SK-N-SH (cell line): ENCODE data around the gene CREB5. TPM values are rescaled to one million over a fixed set of nuclear protein-coding genes. Genes with fewer than 3 reads are reported as not detected.

Source experiments
- CTCF ChIA-PET: fragments of 300-600, 350-600 bp; formaldehyde crosslinking; extraction: SDS; loops from one replicate; lab custom pipeline; 2021; lab: Yijun Ruan, JAX
- POLR2A ChIA-PET: fragments of 350-600 bp; sonication (Branson Sonifier 250); formaldehyde crosslinking; extraction: SDS; loops from one replicate; lab custom pipeline; 2020; ENCODE audit warnings: antibody characterized with exemption, inconsistent platforms; lab: Yijun Ruan, JAX
- DNase-seq: peaks from one replicate; pipeline ENCODE4 v3.0.0; 2012
- H2AFZ ChIP-seq: fragments of 200-600 bp; sonication (generic); 2 replicates; pipeline ENCODE4 v1.8.1; 2016; ENCODE audit warnings: antibody characterized with exemption, mild to moderate bottlenecking, low read depth
- H3F3A ChIP-seq: fragments of 200-600 bp; sonication (generic); replicated peaks from 2 replicates; pipeline ENCODE3; 2016; ENCODE audit warnings: antibody characterized with exemption, mild to moderate bottlenecking; ENCODE audit not compliant: insufficient read depth
- H3K27ac ChIP-seq, 2 experiments: fragments of 200-500 bp in 1 of 2; fragments of 200-600 bp in 1 of 2; sonication (Bioruptor generic) in 1 of 2; sonication (generic), shearing (Covaris generic) in 1 of 2; 2 replicates each; pipeline versions ENCODE4 v1.5.1 to v1.6.1; 2014 to 2016; ENCODE audit warnings: low read depth in 2 of 2, inconsistent platforms in 1 of 2, low read length in 1 of 2, mild to moderate bottlenecking in 1 of 2, mixed read lengths in 1 of 2
- H3K27me3 ChIP-seq: fragments of 200-600 bp; sonication (generic), shearing (Covaris generic); 2 replicates; pipeline ENCODE4 v1.6.1; 2016; ENCODE audit warnings: mixed run types; ENCODE audit not compliant: insufficient read depth
- H3K36me3 ChIP-seq, 2 experiments: fragments of 200-500 bp in 1 of 2; fragments of 200-600 bp in 1 of 2; sonication (Bioruptor generic) in 1 of 2; sonication (generic) in 1 of 2; replicated peaks in 1 of 2; 2 replicates each; pipeline versions ENCODE3 to v1.5.1; 2014 to 2016; ENCODE audit warnings: low read length in 1 of 2, mild to moderate bottlenecking in 1 of 2; ENCODE audit not compliant: insufficient read depth in 2 of 2, control insufficient read depth in 1 of 2
- H3K4me1 ChIP-seq, 2 experiments: fragments of 200-500 bp in 1 of 2; fragments of 200-600 bp in 1 of 2; sonication (Bioruptor generic) in 1 of 2; sonication (generic), shearing (Covaris generic) in 1 of 2; 2 replicates each; pipeline versions ENCODE4 v1.5.1 to v1.6.1; 2014 to 2016; ENCODE audit warnings: low read depth in 1 of 2, low read length in 1 of 2, mixed run types in 1 of 2; ENCODE audit not compliant: insufficient read depth in 2 of 2, control insufficient read depth in 1 of 2
- H3K4me2 ChIP-seq: fragments of 200-600 bp; sonication (generic), shearing (Covaris generic); 2 replicates; pipeline ENCODE4 v1.6.1; 2017; ENCODE audit warnings: mixed run types
- H3K4me3 ChIP-seq, 2 experiments: fragments of 200-500 bp in 1 of 2; fragments of 200-600 bp in 1 of 2; sonication (Bioruptor generic) in 1 of 2; sonication (generic), shearing (Covaris generic) in 1 of 2; 2 replicates each; pipeline versions ENCODE4 v1.5.1 to v1.8.1; 2014 to 2016; ENCODE audit warnings: low read depth in 2 of 2, inconsistent platforms in 1 of 2, low read length in 1 of 2, mild to moderate bottlenecking in 1 of 2, mixed read lengths in 1 of 2, moderate library complexity in 1 of 2
- H3K79me2 ChIP-seq: fragments of 200-600 bp; sonication (generic); 2 replicates; pipeline ENCODE4 v1.8.1; 2017; ENCODE audit warnings: mild to moderate bottlenecking; ENCODE audit not compliant: insufficient read depth
- H3K9ac ChIP-seq: fragments of 200-600 bp; sonication (generic); 2 replicates; pipeline ENCODE4 v1.6.1; 2017; ENCODE audit warnings: mixed run types
- H3K9me2 ChIP-seq: fragments of 200-600 bp; sonication (generic); 2 replicates; pipeline ENCODE4 v1.6.1; 2017; ENCODE audit warnings: mixed run types
- H3K9me3 ChIP-seq: fragments of 200-600 bp; sonication (generic); 2 replicates; pipeline ENCODE4 v1.6.1; 2017; ENCODE audit warnings: mixed run types, mild to moderate bottlenecking, moderate library complexity
- H4K20me1 ChIP-seq: fragments of 200-600 bp; sonication (generic); 2 replicates; pipeline ENCODE4 v1.6.1; 2017; ENCODE audit warnings: mild to moderate bottlenecking, mixed run types; ENCODE audit not compliant: insufficient read depth
- CHD2 ChIP-seq: fragments of 150-350 bp; IDR thresholded peaks from 2 replicates; pipeline ENCODE4 v1.6.1; 2018; ENCODE audit warnings: low read length; ENCODE audit not compliant: partially characterized antibody
- EP300 ChIP-seq, 2 experiments: IDR thresholded peaks; 2 replicates each; pipeline versions ENCODE4 v1.4.0 to v1.6.1; 2012; ENCODE audit warnings: borderline replicate concordance in 1 of 2, low read depth in 1 of 2, low read length in 1 of 2
- FOSL2 ChIP-seq: IDR thresholded peaks from 2 replicates; pipeline ENCODE4 v1.4.0; 2012; ENCODE audit warnings: low read depth, mild to moderate bottlenecking, moderate library complexity, borderline replicate concordance
- FOXJ3 ChIP-seq: sonication (generic); formaldehyde crosslinking; IDR thresholded peaks from 2 replicates; pipeline ENCODE4 v1.5.1; 2020; ENCODE audit warnings: mild to moderate bottlenecking, missing genetic modification reagents
- GABPA ChIP-seq: IDR thresholded peaks from 2 replicates; pipeline ENCODE4 v1.4.0; 2012; ENCODE audit warnings: low read depth, mild to moderate bottlenecking
- GATA2 ChIP-seq: sonication (generic); formaldehyde crosslinking; IDR thresholded peaks from 2 replicates; pipeline ENCODE4 v1.5.0; 2020; ENCODE audit warnings: mild to moderate bottlenecking, missing genetic modification reagents
- JUND ChIP-seq: IDR thresholded peaks from 2 replicates; pipeline ENCODE4 v1.4.0; 2012
- MEF2A ChIP-seq: IDR thresholded peaks from 2 replicates; pipeline ENCODE4 v1.4.0; 2012; ENCODE audit warnings: low read depth, borderline replicate concordance
- MXI1 ChIP-seq: IDR thresholded peaks from 2 replicates; pipeline ENCODE4 v1.6.1; 2012; ENCODE audit warnings: mild to moderate bottlenecking, low read depth, low read length, improper control_type of control experiment
- RAD21 ChIP-seq: IDR thresholded peaks from 2 replicates; pipeline ENCODE4 v1.6.1; 2012; ENCODE audit warnings: mild to moderate bottlenecking, low read length
- RCOR1 ChIP-seq: fragments of 150-350 bp; IDR thresholded peaks from 2 replicates; pipeline ENCODE4 v1.6.1; 2017; ENCODE audit warnings: antibody characterized with exemption, low read length
- RXRA ChIP-seq: IDR thresholded peaks from 2 replicates; pipeline ENCODE4 v1.4.0; 2012; ENCODE audit warnings: low read depth, mild to moderate bottlenecking, borderline replicate concordance
- TAF1 ChIP-seq: IDR thresholded peaks from 2 replicates; pipeline ENCODE4 v1.6.1; 2012; ENCODE audit warnings: low read depth, mild to moderate bottlenecking, low read length, moderate library complexity, borderline replicate concordance
- WGBS: methylation state at CpG from one replicate; pipeline ENCODE4 v1.1.6; 2017; ENCODE audit warnings: low lambda C conversion rate; 5-methylcytosine and 5-hydroxymethylcytosine counted together
- polyA plus RNA-seq, 3 experiments: library from polyadenylated mRNA; depleted of rRNA; stranded (reverse); fragments of >200 nt; gene quantifications; 2 replicates each; pipeline ENCODE4 v1.2.3, GENCODE V29; 2012
- TF ChIP-seq, protein P1 (sequence below): IDR thresholded peaks from 2 replicates; pipeline ENCODE4 v1.4.0; 2012; ENCODE audit warnings: low read depth, borderline replicate concordance
- TF ChIP-seq, protein P2 (sequence below): fragments of 150-350 bp; IDR thresholded peaks from 2 replicates; pipeline ENCODE4 v1.6.1; 2017; ENCODE audit warnings: antibody characterized with exemption, low read length, low read depth, borderline replicate concordance
- TF ChIP-seq, protein P3 (sequence below): IDR thresholded peaks from 2 replicates; pipeline ENCODE4 v1.4.0; 2012; ENCODE audit warnings: low read depth, borderline replicate concordance
- TF ChIP-seq, protein P4 (sequence below): IDR thresholded peaks from 2 replicates; pipeline ENCODE4 v1.6.1; 2012; ENCODE audit warnings: mild to moderate bottlenecking, low read depth, low read length, moderate library complexity

Gene CREB5
- polyA plus RNA-seq, 1 of the 3 experiments (the other 2 are of a cell fraction), result 19.3 TPM

DNA sequence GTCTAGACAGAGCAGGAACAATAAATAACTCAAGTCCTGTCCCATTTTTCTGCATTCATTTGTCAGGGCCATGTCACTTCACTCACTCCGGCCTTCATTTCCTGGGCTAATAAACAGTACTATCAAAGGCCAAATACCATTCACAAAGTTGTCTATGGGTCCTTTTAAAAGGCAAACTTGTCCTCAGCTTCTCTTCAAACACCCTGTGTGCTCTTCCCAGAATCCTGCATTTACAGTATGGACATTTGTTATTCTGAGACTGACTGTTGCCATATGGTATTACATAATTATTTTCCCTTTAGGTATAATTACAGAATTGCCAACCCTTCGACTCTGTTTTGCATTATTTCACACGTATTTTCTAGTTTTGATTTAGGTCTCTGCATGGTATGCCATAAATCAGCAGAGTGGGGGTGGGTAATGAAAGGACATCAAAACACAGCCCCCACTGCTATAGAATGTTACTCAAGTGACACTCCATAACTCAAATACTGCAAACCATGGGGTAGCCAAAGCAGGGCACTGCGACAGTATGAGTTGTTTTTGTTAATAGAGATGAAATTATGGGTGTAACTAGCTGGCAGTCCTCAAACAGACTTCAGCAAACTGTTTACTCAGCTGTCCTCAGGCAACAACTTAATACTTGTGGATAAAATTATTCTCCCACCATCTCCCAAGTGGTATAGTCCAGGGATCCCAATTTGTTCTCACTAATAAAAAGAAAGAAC lies 362.1 kb downstream of the CREB5 start:
- no peaks in the 10 kb centered on the region for H3K4me1 ChIP-seq
- H2AFZ ChIP-seq, result no peak overlapping the region
- ChIA-PET CTCF (interaction anchor here (1.5 kb wide), 1 partner anchor 15 kb away, joined by 4 read pairs; no protein-coding TSS in a partner anchor), POLR2A (no interaction called here)
- no peaks in the 10 kb centered on the region for H3K9me3 ChIP-seq
- no peaks in the 10 kb centered on the region for H3K36me3 ChIP-seq
- H4K20me1 ChIP-seq, result no peaks in the 10 kb centered on the region
- H3K79me2 ChIP-seq, result no peaks in the 10 kb centered on the region
- no peak overlapping the region for H3K4me3 ChIP-seq
- no peaks in the 10 kb centered on the region for H3K9me2 ChIP-seq
- H3K27ac ChIP-seq, result no peak overlapping the region
- DNase-seq, result no peak
- H3F3A ChIP-seq, result no peaks in the 10 kb centered on the region
- TF ChIP-seq CHD2 (no peak), MEF2A (no peak), GABPA (no peak), JUND (no peak), RXRA (no peak), EP300 (IDR thresholded peaks at IDR 0.05; ENCODE audit: borderline replicate concordance in 1 of 2, low read depth in 1 of 2, low read length in 1 of 2) (no peak), MXI1 (no peak), RAD21 (no peak), RCOR1 (no peak), TAF1 (no peak), GATA2 (CRISPR knock-in tag) (no peak), FOXJ3 (CRISPR knock-in tag) (no peak), FOSL2 (no peak)
- TF ChIP-seq, protein P1, sequence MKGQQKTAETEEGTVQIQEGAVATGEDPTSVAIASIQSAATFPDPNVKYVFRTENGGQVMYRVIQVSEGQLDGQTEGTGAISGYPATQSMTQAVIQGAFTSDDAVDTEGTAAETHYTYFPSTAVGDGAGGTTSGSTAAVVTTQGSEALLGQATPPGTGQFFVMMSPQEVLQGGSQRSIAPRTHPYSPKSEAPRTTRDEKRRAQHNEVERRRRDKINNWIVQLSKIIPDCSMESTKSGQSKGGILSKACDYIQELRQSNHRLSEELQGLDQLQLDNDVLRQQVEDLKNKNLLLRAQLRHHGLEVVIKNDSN, result no peak
- TF ChIP-seq, protein P2, sequence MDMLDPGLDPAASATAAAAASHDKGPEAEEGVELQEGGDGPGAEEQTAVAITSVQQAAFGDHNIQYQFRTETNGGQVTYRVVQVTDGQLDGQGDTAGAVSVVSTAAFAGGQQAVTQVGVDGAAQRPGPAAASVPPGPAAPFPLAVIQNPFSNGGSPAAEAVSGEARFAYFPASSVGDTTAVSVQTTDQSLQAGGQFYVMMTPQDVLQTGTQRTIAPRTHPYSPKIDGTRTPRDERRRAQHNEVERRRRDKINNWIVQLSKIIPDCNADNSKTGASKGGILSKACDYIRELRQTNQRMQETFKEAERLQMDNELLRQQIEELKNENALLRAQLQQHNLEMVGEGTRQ, result no peak
- TF ChIP-seq, protein P3, sequence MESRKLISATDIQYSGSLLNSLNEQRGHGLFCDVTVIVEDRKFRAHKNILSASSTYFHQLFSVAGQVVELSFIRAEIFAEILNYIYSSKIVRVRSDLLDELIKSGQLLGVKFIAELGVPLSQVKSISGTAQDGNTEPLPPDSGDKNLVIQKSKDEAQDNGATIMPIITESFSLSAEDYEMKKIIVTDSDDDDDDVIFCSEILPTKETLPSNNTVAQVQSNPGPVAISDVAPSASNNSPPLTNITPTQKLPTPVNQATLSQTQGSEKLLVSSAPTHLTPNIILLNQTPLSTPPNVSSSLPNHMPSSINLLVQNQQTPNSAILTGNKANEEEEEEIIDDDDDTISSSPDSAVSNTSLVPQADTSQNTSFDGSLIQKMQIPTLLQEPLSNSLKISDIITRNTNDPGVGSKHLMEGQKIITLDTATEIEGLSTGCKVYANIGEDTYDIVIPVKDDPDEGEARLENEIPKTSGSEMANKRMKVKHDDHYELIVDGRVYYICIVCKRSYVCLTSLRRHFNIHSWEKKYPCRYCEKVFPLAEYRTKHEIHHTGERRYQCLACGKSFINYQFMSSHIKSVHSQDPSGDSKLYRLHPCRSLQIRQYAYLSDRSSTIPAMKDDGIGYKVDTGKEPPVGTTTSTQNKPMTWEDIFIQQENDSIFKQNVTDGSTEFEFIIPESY, result no peak
- TF ChIP-seq, protein P4, sequence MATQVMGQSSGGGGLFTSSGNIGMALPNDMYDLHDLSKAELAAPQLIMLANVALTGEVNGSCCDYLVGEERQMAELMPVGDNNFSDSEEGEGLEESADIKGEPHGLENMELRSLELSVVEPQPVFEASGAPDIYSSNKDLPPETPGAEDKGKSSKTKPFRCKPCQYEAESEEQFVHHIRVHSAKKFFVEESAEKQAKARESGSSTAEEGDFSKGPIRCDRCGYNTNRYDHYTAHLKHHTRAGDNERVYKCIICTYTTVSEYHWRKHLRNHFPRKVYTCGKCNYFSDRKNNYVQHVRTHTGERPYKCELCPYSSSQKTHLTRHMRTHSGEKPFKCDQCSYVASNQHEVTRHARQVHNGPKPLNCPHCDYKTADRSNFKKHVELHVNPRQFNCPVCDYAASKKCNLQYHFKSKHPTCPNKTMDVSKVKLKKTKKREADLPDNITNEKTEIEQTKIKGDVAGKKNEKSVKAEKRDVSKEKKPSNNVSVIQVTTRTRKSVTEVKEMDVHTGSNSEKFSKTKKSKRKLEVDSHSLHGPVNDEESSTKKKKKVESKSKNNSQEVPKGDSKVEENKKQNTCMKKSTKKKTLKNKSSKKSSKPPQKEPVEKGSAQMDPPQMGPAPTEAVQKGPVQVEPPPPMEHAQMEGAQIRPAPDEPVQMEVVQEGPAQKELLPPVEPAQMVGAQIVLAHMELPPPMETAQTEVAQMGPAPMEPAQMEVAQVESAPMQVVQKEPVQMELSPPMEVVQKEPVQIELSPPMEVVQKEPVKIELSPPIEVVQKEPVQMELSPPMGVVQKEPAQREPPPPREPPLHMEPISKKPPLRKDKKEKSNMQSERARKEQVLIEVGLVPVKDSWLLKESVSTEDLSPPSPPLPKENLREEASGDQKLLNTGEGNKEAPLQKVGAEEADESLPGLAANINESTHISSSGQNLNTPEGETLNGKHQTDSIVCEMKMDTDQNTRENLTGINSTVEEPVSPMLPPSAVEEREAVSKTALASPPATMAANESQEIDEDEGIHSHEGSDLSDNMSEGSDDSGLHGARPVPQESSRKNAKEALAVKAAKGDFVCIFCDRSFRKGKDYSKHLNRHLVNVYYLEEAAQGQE, result no peak
- no peak overlapping the region for H3K9ac ChIP-seq
- H3K27me3 ChIP-seq, result no peaks in the 10 kb centered on the region
- no peak overlapping the region for H3K4me2 ChIP-seq
- 72% methylated on average over 4 of the region's 4 CpGs for WGBS
